HCT116 (cell line): ENCODE data around the gene CARMIL1.

Experiments used
- CTCF ChIP-seq, 3 experiments: fragments of 200-600 bp in 1 of 3; sonication (generic) in 1 of 3; IDR thresholded peaks in 2 of 3; conservative IDR thresholded peaks in 1 of 3; 2 replicates each; pipeline ENCODE4 v1.5.1; 2012 to 2017; ENCODE audit warnings: low read depth in 2 of 3, low read length in 2 of 3, antibody characterized with exemption in 1 of 3, borderline replicate concordance in 1 of 3, control low read depth in 1 of 3, mild to moderate bottlenecking in 1 of 3, mixed read lengths in 1 of 3, mixed run types in 1 of 3, moderate library complexity in 1 of 3; ENCODE audit not compliant: insufficient read depth in 1 of 3
- EZH2phosphoT487 ChIP-seq: fragments of 200-600 bp; IDR thresholded peaks from 2 replicates; pipeline ENCODE4 v1.6.1; 2018; ENCODE audit warnings: antibody characterized with exemption, borderline replicate concordance
- YY1 ChIP-seq: IDR thresholded peaks from 2 replicates; pipeline ENCODE4 v1.6.1; 2011; ENCODE audit warnings: low read length, low read depth, moderate library complexity, mild to moderate bottlenecking; ENCODE audit not compliant: insufficient replicate concordance; ENCODE audit errors: extremely low read depth

- no peak for TF ChIP-seq CTCF (IDR thresholded peaks at IDR 0.05 in 2 of 3, conservative IDR thresholded peaks at IDR 0.05 in 1 of 3; ENCODE audit: borderline replicate concordance in 1 of 3, insufficient read depth in 1 of 3, low read depth in 2 of 3, low read length in 2 of 3)
- TF ChIP-seq EZH2phosphoT487, result no peak
- no peak for TF ChIP-seq YY1
Observed at GRCh38 chr6:25458485-25458884, 179.3 kb downstream of the CARMIL1 start.
